Measurements from ENCODE around the gene DENND1A.

DNA sequence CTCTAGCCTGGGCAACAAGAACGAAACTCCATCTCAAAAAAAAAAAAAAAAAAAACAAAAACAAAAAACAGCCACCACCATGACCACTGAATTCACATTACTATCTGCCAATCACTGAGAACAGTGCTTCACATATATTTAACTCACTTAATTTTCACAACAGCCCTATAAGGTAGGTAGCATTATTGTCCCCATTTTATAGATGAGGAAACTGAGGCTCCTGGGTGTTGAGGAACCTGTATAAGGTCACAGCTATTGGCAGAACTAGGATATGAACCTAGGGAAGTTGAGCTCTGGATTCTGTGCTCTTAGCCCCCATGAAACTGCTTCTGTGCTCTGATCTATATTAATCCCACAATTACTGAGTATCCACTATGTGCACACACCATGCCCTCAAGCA is 290.2 kb downstream of the DENND1A start:
- no peak for TF ChIP-seq TCF7L2 (IDR thresholded peaks at IDR 0.05; ENCODE audit: low read depth, low read length)
- TF ChIP-seq, protein P1, sequence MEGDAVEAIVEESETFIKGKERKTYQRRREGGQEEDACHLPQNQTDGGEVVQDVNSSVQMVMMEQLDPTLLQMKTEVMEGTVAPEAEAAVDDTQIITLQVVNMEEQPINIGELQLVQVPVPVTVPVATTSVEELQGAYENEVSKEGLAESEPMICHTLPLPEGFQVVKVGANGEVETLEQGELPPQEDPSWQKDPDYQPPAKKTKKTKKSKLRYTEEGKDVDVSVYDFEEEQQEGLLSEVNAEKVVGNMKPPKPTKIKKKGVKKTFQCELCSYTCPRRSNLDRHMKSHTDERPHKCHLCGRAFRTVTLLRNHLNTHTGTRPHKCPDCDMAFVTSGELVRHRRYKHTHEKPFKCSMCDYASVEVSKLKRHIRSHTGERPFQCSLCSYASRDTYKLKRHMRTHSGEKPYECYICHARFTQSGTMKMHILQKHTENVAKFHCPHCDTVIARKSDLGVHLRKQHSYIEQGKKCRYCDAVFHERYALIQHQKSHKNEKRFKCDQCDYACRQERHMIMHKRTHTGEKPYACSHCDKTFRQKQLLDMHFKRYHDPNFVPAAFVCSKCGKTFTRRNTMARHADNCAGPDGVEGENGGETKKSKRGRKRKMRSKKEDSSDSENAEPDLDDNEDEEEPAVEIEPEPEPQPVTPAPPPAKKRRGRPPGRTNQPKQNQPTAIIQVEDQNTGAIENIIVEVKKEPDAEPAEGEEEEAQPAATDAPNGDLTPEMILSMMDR (IDR thresholded peaks at IDR 0.05) = no peak
